Activated CD4-positive, CD25-positive, alpha-beta regulatory T cell treated with anti-CD3 and anti-CD28 coated beads, Interleukin-2, amount 50 U/mL, for 72 hours (primary cell): ENCODE data around the gene ZNF627.
"Not testable (repeated sequence)": the region's sequence is repeated elsewhere in the genome, so short reads cannot be mapped to it uniquely, and the experiment has no call there.

Experiments
- DNase-seq: peaks from one replicate; pipeline ENCODE4 v3.0.0; 2021

The ZNF627 gene

GRCh38 chr19:11597202-11598102, at the start of gene ZNF627:
TSS of gene ZNF627 (plus strand) at chr19:11597483. CDS start at chr19:11597628, 145 bp downstream.
- DNase-seq: peak; percentile 96

DNA sequence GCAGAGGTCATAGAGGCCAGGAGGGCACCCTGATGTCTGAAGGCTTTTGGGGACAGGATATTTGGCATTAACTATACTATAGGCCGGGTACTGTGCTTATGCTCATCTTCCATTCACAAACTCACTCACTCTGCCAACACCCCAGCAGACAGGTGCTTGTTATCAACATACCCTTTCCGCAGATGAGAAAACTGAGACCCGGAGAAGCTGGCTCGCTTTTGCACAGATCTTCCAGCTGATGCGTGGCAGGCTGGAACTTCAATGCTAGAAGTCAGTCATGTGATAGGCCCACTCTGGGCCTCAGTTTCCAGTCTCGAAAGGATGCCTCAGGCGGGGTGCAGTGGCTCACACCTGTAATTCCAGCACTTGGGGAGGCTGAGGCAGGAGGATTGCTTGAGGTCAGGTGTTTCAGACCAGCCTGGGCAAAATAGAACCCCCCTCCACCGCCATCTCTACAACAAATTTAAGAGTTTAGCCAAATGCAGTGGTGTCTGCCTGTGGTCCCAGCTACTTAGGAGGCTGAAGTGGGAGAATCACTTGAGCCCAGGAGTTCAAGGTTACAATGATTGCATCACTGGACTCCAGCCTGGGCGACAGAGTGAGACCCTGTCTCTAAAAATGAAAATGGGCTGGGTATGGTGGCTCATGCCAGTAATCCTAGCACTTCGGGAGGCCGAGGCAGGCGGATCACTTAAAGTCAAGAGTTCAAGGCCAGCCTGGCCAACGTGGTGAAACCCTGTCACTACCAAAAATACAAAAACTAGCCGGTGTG, 49.2 kb upstream of the ZNF627 start:
- DNase-seq: no peak

DNA sequence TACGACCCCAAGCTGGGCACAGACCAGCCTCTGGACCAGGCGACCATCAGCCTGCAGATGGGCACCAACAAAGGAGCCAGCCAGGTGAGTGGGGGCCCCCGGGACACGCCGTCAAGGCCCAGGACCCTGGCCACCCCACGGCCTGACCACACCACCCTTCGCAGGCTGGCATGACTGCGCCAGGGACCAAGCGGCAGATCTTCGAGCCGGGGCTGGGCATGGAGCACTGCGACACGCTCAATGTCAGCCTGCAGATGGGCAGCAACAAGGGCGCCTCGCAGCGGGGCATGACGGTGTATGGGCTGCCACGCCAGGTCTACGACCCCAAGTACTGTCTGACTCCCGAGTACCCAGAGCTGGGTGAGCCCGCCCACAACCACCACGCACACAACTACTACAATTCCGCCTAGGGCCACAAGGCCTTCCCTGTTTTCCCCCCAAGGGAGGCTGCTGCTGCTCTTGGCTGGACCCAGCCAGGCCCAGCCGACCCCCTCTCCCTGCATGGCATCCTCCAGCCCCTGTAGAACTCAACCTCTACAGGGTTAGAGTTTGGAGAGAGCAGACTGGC, 47.8 kb upstream of the ZNF627 start:
- no peak for DNase-seq

DNA sequence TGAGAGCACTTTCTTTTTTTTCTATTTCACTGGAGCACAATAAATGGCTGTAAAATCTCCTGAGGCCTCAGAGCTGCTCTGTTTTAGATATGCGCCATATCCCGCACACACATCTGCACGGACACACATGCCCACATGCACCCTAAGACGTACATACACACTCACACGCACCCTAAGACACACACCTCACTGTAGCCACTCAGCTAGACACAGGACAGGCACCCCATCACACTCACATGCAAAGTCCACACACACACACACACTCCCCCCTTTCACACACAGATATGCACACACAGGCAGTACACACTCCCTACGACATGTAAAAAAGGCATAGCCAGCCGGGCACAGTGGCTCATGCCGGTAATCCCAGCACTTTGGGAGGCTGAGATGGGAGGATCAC, 47.0 kb upstream of the ZNF627 start:
- DNase-seq: no peak

GRCh38 chr19:11551603-11552235, 45.6 kb upstream of the ZNF627 start:
- no peak for DNase-seq

DNA sequence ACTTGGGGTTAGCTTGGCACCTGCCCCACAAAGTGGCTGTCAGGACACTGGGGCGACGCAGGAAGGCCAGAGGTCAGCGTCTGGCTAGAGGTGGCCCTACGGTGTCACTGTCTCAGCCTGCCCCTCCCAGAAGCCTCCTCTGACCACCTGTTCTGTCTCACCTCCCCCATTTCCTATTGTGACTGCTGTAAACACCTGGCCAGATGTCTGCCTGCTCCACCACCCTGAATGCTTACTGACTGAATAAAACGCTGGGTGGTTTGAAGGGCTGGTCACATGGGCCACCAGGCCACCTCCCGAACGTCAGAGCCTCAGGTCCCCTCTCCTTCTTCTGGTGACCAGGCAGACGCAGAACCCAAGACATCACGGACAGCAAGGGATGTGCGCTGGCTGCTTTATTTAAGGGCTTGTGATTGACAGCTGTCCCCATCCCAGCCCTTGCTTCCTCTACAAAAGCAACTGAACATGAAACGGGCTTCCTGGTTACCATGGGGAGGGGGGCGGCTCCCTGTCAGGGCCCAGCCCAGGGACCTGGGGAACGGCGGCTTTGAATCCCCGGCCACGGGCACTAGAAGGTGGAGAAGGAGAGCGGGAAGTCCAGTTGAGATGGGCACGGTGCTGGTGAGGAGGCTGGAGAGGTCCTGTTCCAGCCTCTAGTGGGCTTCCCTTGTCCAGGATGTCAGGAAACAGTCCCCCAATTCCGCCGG, 44.5 kb upstream of the ZNF627 start:
- no peak for DNase-seq

DNA sequence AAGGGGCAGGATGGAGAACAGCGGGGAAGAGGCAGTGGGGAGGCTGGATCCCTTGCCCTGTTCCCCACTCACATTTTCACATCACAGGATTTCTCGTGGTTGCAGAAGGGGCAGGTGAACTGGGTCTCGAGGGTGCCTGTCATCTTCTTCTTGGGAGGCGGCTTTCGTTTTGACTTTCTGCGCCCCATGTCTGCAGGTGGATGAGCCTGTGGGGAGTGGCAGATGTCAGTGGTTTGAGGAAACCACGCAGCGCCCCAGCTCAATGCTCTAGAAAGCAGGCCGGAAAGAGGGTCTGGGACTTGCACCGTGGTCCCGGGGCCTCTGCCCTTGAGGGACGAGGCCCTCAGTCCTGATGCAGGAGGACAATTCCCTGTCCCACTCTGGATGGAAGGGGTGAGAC, 43.1 kb upstream of the ZNF627 start:
- DNase-seq: no peak

DNA sequence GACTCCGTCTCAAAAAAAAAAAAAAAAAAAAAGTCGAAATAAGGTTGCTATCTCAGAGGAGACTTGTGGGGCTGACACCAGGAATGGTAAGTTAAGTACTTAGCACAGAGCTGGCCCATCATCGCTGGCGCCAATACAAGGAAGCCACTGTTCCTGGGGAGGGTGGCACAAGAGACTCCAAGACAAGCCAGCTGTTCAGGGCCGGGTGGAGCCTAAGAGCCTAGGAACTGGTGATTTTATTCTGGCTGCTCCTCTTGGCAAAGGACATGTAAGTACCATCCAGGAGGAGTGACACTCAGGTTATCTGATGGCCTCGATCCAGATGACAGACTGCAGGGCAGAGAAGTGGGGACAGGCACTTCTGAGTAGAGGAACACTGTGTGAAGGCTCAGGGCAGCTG, 42.0 kb upstream of the ZNF627 start:
- no peak for DNase-seq

- DNase-seq: no peak
Measured at GRCh38 chr19:11556634-11557420, 40.5 kb upstream of the ZNF627 start.

GRCh38 chr19:11558881-11559828, 38.1 kb upstream of the ZNF627 start, which contains the start of gene ELOF1:
TSS of gene ELOF1 (minus strand) at chr19:11559230. CDS start at chr19:11554347, 4,883 bp downstream.
- peak; percentile 95 for DNase-seq

GRCh38 chr19:11560404-11561051, 36.8 kb upstream of the ZNF627 start:
- no peak for DNase-seq

GRCh38 chr19:11563532-11563931, 33.8 kb upstream of the ZNF627 start:
- no peak for DNase-seq

- not testable (repeated sequence) for DNase-seq
Measured at GRCh38 chr19:11564082-11564807, 33.0 kb upstream of the ZNF627 start.

DNA sequence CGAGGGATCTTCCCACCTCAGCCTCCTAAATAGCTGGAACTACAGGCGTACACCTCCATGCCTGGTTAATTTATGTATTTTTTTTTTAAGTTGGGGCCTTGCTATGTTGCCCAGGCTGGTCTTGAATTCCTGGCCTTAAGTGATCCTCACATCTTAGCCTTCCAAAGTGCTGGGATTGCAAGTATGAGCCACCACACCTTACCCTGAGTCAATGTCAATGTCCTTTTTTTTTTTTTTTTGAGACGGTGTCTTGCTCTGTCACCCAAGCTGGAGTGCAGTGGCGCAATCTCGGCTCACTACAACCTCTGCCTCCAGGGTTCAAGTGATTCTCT, 31.7 kb upstream of the ZNF627 start:
- not testable (repeated sequence) for DNase-seq

GRCh38 chr19:11566164-11566563, 31.1 kb upstream of the ZNF627 start:
- no peak for DNase-seq

DNA sequence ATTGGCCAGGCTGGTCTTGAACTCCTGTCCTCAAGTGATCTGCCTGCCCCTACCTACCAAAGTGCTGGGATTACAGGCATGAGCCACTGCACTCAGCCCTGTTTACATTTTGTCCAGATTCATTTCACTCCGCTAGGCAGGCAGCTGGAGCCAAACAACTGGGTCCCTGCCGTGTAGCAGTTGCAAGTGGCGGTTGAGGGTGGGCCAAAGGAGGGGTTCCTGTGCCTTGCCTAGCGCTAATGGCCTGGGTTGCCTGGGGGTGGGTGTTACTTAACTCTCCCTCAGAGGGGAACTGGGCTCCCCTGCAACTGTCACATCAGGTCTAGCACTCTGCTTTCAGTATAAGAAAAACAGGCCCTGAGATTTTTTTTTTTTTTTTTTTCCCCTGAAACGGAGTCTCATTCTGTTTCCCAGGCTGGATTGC, 27.2 kb upstream of the ZNF627 start:
- DNase-seq: no peak

- DNase-seq: not testable (repeated sequence)
Measured at GRCh38 chr19:11573354-11573753, 23.9 kb upstream of the ZNF627 start.

DNA sequence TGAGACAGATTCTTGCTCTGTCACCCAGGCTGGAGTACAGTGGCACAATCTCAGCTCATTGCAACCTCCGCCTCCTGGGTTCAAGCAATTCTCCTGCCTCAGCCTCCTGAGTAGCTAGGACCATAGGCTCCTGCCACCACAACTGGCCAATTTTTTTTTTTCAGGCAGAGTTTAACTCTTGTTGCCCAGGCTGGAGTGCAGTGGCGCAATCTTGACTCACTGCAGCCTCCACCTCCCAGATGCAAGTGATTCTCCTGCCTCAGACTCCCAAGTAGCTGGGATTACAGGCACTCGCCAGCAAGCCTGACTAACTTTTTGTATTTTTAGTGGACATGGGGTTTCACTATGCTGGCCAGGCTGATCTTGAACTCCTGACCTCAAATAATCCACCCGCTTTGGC, 23.5 kb upstream of the ZNF627 start:
- DNase-seq: not testable (repeated sequence)

DNA sequence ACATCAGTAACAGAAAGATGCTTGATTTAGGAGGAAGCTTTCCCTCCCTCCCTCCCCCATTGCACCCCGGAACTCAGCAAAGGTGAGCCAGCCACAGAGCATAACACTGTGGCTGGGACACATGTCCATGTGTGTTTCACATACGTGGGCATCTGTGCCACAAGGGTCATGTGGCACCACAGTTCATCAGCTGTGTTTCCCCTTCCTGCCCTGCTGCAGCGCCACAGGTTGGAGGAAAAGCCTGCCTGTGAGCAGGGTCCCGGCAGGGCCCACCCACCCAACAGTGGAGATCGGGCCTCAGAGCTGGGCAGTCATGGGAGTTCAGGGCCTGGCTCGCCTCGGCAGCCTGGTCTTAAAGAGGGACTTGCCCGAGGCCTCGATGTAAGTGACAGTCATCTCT, 22.6 kb upstream of the ZNF627 start:
- no peak for DNase-seq
